K562 (cell line): ENCODE results near the gene TBRG4.

Source experiments
- CREB1 ChIP-seq, 2 experiments: sonication (generic) in 1 of 2; formaldehyde crosslinking in 1 of 2; IDR thresholded peaks; 2 replicates each; pipeline versions ENCODE4 v1.6.1 to v1.8.0; 2012 to 2022; ENCODE audit warnings: inconsistent platforms in 1 of 2, mild to moderate bottlenecking in 1 of 2, missing genetic modification reagents in 1 of 2, moderate library complexity in 1 of 2
- EP300 ChIP-seq: IDR thresholded peaks from 2 replicates; pipeline ENCODE4 v1.6.1; 2012; ENCODE audit warnings: low read length, improper control_type of control experiment
- EZH2 ChIP-seq: IDR thresholded peaks from 2 replicates; pipeline ENCODE4 v1.6.1; 2012; ENCODE audit warnings: low read depth, mild to moderate bottlenecking, inconsistent platforms, low read length, borderline replicate concordance
- FOXP1 ChIP-seq: sonication (generic); formaldehyde crosslinking; IDR thresholded peaks from 2 replicates; pipeline ENCODE4 v1.8.0; 2022; ENCODE audit warnings: mild to moderate bottlenecking, missing genetic modification reagents
- SMARCE1 ChIP-seq: fragments of 450-650 bp; IDR thresholded peaks from 2 replicates; pipeline ENCODE4 v1.7.1; 2016; ENCODE audit warnings: mild to moderate bottlenecking
- ZFP30 ChIP-seq: fragments of 250-450 bp; sonication (Bioruptor Pico); IDR thresholded peaks from 2 replicates; pipeline ENCODE4 v1.8.0; 2022; ENCODE audit warnings: moderate library complexity, mild to moderate bottlenecking, inconsistent platforms, borderline replicate concordance
- ZNF57 ChIP-seq: fragments of 450-650 bp; formaldehyde crosslinking; IDR thresholded peaks from 2 replicates; pipeline ENCODE4 v1.4.0; 2020; ENCODE audit warnings: mild to moderate bottlenecking, moderate library complexity
- ZNF830 ChIP-seq: fragments of 250-450 bp; sonication (Bioruptor Pico); IDR thresholded peaks from 2 replicates; pipeline ENCODE4 v1.5.0; 2021; ENCODE audit warnings: mild to moderate bottlenecking
- TF ChIP-seq, protein P1 (sequence below), 3 experiments: IDR thresholded peaks in 2 of 3; conservative IDR thresholded peaks in 1 of 3; 2 replicates each; pipeline ENCODE4 v1.5.1; 2011 to 2012; ENCODE audit warnings: low read length in 3 of 3, mild to moderate bottlenecking in 3 of 3, control low read depth in 2 of 3, improper control_type of control experiment in 1 of 3, inconsistent platforms in 1 of 3, low read depth in 1 of 3, mixed read lengths in 1 of 3, moderate library complexity in 1 of 3; ENCODE audit not compliant: insufficient read depth in 2 of 3
- TF ChIP-seq, protein P2 (sequence below), 2 experiments: fragments of 450-650 bp; formaldehyde crosslinking in 1 of 2; IDR thresholded peaks; 2 replicates each; pipeline versions ENCODE4 v1.4.0 to v1.6.1; 2014 to 2020; ENCODE audit warnings: mild to moderate bottlenecking in 2 of 2, borderline replicate concordance in 1 of 2, low read depth in 1 of 2
- TF ChIP-seq, protein P3 (sequence below): fragments of 450-650 bp; formaldehyde crosslinking; IDR thresholded peaks from 2 replicates; pipeline ENCODE4 v1.4.0; 2020; ENCODE audit warnings: mild to moderate bottlenecking, moderate library complexity

DNA sequence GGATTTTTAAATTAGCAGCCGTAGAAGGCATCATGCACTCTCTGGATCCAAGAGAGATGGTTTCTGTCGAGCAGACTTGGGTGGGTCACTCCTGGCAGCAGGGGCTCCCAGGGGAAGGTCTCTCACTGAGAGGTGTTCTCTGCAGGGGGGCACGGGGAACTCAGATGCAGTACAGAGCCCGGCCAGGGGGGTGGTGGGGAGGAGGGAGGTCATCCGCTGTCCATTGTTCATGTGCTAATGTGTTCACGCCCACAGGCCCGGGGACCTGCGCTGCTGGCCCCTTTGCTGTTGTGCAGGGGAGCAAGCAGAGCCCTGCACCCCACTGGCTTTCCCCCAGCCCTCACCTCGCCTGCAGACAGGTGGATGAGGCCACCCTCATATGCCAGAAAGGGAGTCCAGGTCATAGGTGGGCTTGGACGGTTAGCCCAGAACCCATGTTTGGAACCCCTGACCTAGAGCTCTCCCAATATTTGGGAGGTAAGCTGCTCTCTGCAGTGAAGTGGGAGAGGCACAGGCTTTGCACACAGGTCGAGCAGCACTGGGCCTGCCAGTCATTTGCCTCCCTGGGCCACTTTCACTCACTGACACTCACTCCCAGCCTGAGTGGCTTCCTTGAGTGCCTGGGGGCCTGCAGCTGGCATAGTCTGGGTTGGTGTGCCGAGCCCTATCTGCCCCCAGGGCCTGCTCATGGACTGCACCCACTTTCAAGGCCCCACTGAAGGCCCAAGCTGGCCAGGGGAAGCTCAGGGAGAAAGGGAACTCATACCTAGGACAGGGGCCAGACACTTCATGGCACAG is 12.6 kb upstream of the TBRG4 start:
- TF ChIP-seq ZFP30 (CRISPR knock-in tag) (no peak), FOXP1 (CRISPR knock-in tag) (no peak), SMARCE1 (no peak), ZNF57 (no peak), ZNF830 (CRISPR knock-in tag) (no peak), EZH2 (no peak), EP300 (no peak), CREB1 (IDR thresholded peaks at IDR 0.05) (no peak), CREB1 (CRISPR knock-in tag; IDR thresholded peaks at IDR 0.05) (no peak)
- TF ChIP-seq, protein P1, sequence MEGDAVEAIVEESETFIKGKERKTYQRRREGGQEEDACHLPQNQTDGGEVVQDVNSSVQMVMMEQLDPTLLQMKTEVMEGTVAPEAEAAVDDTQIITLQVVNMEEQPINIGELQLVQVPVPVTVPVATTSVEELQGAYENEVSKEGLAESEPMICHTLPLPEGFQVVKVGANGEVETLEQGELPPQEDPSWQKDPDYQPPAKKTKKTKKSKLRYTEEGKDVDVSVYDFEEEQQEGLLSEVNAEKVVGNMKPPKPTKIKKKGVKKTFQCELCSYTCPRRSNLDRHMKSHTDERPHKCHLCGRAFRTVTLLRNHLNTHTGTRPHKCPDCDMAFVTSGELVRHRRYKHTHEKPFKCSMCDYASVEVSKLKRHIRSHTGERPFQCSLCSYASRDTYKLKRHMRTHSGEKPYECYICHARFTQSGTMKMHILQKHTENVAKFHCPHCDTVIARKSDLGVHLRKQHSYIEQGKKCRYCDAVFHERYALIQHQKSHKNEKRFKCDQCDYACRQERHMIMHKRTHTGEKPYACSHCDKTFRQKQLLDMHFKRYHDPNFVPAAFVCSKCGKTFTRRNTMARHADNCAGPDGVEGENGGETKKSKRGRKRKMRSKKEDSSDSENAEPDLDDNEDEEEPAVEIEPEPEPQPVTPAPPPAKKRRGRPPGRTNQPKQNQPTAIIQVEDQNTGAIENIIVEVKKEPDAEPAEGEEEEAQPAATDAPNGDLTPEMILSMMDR (IDR thresholded peaks at IDR 0.05 in 2 of 3, conservative IDR thresholded peaks at IDR 0.05 in 1 of 3; ENCODE audit: insufficient read depth in 2 of 3, low read depth in 1 of 3, low read length in 3 of 3): no peak
- TF ChIP-seq, protein P2, sequence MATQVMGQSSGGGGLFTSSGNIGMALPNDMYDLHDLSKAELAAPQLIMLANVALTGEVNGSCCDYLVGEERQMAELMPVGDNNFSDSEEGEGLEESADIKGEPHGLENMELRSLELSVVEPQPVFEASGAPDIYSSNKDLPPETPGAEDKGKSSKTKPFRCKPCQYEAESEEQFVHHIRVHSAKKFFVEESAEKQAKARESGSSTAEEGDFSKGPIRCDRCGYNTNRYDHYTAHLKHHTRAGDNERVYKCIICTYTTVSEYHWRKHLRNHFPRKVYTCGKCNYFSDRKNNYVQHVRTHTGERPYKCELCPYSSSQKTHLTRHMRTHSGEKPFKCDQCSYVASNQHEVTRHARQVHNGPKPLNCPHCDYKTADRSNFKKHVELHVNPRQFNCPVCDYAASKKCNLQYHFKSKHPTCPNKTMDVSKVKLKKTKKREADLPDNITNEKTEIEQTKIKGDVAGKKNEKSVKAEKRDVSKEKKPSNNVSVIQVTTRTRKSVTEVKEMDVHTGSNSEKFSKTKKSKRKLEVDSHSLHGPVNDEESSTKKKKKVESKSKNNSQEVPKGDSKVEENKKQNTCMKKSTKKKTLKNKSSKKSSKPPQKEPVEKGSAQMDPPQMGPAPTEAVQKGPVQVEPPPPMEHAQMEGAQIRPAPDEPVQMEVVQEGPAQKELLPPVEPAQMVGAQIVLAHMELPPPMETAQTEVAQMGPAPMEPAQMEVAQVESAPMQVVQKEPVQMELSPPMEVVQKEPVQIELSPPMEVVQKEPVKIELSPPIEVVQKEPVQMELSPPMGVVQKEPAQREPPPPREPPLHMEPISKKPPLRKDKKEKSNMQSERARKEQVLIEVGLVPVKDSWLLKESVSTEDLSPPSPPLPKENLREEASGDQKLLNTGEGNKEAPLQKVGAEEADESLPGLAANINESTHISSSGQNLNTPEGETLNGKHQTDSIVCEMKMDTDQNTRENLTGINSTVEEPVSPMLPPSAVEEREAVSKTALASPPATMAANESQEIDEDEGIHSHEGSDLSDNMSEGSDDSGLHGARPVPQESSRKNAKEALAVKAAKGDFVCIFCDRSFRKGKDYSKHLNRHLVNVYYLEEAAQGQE (IDR thresholded peaks at IDR 0.05; ENCODE audit: borderline replicate concordance): no peak
- TF ChIP-seq, protein P2 (CRISPR knock-in tag; IDR thresholded peaks at IDR 0.05; ENCODE audit: low read depth): no peak
- TF ChIP-seq, protein P3, sequence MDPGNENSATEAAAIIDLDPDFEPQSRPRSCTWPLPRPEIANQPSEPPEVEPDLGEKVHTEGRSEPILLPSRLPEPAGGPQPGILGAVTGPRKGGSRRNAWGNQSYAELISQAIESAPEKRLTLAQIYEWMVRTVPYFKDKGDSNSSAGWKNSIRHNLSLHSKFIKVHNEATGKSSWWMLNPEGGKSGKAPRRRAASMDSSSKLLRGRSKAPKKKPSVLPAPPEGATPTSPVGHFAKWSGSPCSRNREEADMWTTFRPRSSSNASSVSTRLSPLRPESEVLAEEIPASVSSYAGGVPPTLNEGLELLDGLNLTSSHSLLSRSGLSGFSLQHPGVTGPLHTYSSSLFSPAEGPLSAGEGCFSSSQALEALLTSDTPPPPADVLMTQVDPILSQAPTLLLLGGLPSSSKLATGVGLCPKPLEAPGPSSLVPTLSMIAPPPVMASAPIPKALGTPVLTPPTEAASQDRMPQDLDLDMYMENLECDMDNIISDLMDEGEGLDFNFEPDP (CRISPR knock-in tag): no peak
